Thymus (tissue), 11 donors: Measurements from ENCODE around the gene TANC1. TPM values are rescaled to one million over a fixed set of nuclear protein-coding genes. Genes with fewer than 3 reads are reported as not detected.
A peak's percentile ranks its signal among the peaks of the same experiment; 100 is the strongest.

Experiments
- DNase-seq, 9 donors: peaks; one replicate each; pipeline ENCODE4 v3.0.0-alpha.2; 2013; ENCODE audit warnings: low spot score in 9 of 9, low read depth in 6 of 9, missing footprints in 1 of 9
- H3K27ac ChIP-seq, 2 donors: one replicate each; pipeline ENCODE4 v1.5.1; 2013; ENCODE audit warnings: control low read depth in 1 of 2, low read depth in 1 of 2, low read length in 1 of 2, mild to moderate bottlenecking in 1 of 2, moderate library complexity in 1 of 2
- H3K27me3 ChIP-seq, 2 donors: one replicate each; pipeline ENCODE4 v1.5.1; 2013; ENCODE audit warnings: low read length in 1 of 2; ENCODE audit not compliant: control insufficient read depth in 2 of 2, insufficient read depth in 1 of 2
- H3K36me3 ChIP-seq, 2 donors: one replicate each; pipeline ENCODE4 v1.5.1; 2013; ENCODE audit warnings: low read length in 1 of 2, mild to moderate bottlenecking in 1 of 2, moderate library complexity in 1 of 2; ENCODE audit not compliant: control insufficient read depth in 2 of 2, insufficient read depth in 2 of 2
- H3K4me1 ChIP-seq, 2 donors: one replicate each; pipeline ENCODE4 v1.5.1; 2013; ENCODE audit warnings: low read length in 2 of 2; ENCODE audit not compliant: control insufficient read depth in 2 of 2, insufficient read depth in 2 of 2
- H3K4me3 ChIP-seq, 2 donors: one replicate each; pipeline ENCODE4 v1.5.1; 2013; ENCODE audit warnings: low read length in 2 of 2, control low read depth in 1 of 2, mild to moderate bottlenecking in 1 of 2
- H3K9me3 ChIP-seq, 2 donors: one replicate each; pipeline ENCODE4 v1.5.1; 2013; ENCODE audit warnings: low read length in 1 of 2, mild to moderate bottlenecking in 1 of 2; ENCODE audit not compliant: control insufficient read depth in 2 of 2, insufficient read depth in 1 of 2
- WGBS: extraction: QIAGEN DNeasy Blood & Tissue Kit; methylation state at CpG from one replicate; pipeline ENCODE4 v1.1.7; 2013; 5-methylcytosine and 5-hydroxymethylcytosine counted together
- polyA plus RNA-seq: library from polyadenylated mRNA; stranded (reverse); fragments of 200-250 nt; gene quantifications from one replicate; pipeline ENCODE4 v1.2.3, GENCODE V29; 2013
- total RNA-seq: library from RNA; stranded (reverse); fragments of 120-200 nt; gene quantifications from one replicate; pipeline ENCODE4 v1.2.4, GENCODE V29; 2013
- donor health status: healthy.

TANC1 gene
- total and polyA plus RNA-seq, 2 donors: 3.5 to 13.0 TPM

GRCh38 chr2:159211447-159212396, 243.3 kb downstream of the TANC1 start:
- DNase-seq: no peak
- Histone ChIP-seq H3K27me3 (no peaks in the 10 kb centered on the region), H3K4me3 (no peak overlapping the region), H3K36me3 (no peaks in the 10 kb centered on the region), H3K4me1 (peaks cover 10 to 18% of the 10 kb centered on the region in 2 donors), H3K27ac (peak overlapping the region in 1 of 2 donors; percentile 25), H3K9me3 (peaks cover 0 to 4% of the 10 kb centered on the region in 2 donors)
- 92% methylated on average over 14 of the region's 14 CpGs for WGBS

- no peak for DNase-seq
- Histone ChIP-seq H3K4me3 (no peak overlapping the region), H3K27me3 (no peaks in the 10 kb centered on the region), H3K9me3 (peaks cover 0 to 9% of the 10 kb centered on the region in 2 donors), H3K4me1 (peaks cover 10 to 18% of the 10 kb centered on the region in 2 donors), H3K36me3 (peaks cover 0 to 9% of the 10 kb centered on the region in 2 donors), H3K27ac (no peak overlapping the region)
- WGBS: 96% methylated on average over 5 of the region's 5 CpGs
These were observed 244.9 kb downstream of the TANC1 start for GRCh38 chr2:159213296-159213695.

- Histone ChIP-seq H3K4me3 (no peak overlapping the region), H3K36me3 (peaks cover 0 to 11% of the 10 kb centered on the region in 2 donors), H3K27me3 (no peaks in the 10 kb centered on the region), H3K4me1 (peaks cover 9 to 10% of the 10 kb centered on the region in 2 donors), H3K27ac (no peak overlapping the region), H3K9me3 (peaks cover 0 to 9% of the 10 kb centered on the region in 2 donors)
- 97% methylated on average over 3 of the region's 3 CpGs for WGBS
- DNase-seq: no peak
These were observed 246.0 kb downstream of the TANC1 start for GRCh38 chr2:159214325-159214865.

- H3K4me3 ChIP-seq: no peak overlapping the region
- H3K27ac ChIP-seq: no peak overlapping the region
- peaks cover 1 to 4% of the 10 kb centered on the region in 2 donors for H3K4me1 ChIP-seq
- WGBS: 97% methylated on average over 7 of the region's 7 CpGs
- H3K27me3 ChIP-seq: no peaks in the 10 kb centered on the region
- H3K9me3 ChIP-seq: peaks cover 0 to 9% of the 10 kb centered on the region in 2 donors
- DNase-seq: no peak
- peaks cover 0 to 14% of the 10 kb centered on the region in 2 donors for H3K36me3 ChIP-seq
These were observed 246.7 kb downstream of the TANC1 start for GRCh38 chr2:159215116-159215515.

- H3K36me3 ChIP-seq: peaks cover 0 to 14% of the 10 kb centered on the region in 2 donors
These were observed 249.2 kb downstream of the TANC1 start for GRCh38 chr2:159217676-159218075.

GRCh38 chr2:159218389-159218788, 249.9 kb downstream of the TANC1 start:
- no peak for DNase-seq
- Histone ChIP-seq H3K4me1 (no peaks in the 10 kb centered on the region), H3K9me3 (peaks cover 0 to 9% of the 10 kb centered on the region in 2 donors), H3K4me3 (no peak overlapping the region), H3K27ac (no peak overlapping the region), H3K36me3 (peaks cover 0 to 14% of the 10 kb centered on the region in 2 donors), H3K27me3 (no peaks in the 10 kb centered on the region)
- WGBS: 97% methylated on average over 6 of the region's 6 CpGs

More at GRCh38 chr2:159217676-159218075, 249.2 kb downstream of the TANC1 start:
- H3K4me1 ChIP-seq: no peaks in the 10 kb centered on the region
- no peak overlapping the region for H3K27ac ChIP-seq
- H3K4me3 ChIP-seq: no peak overlapping the region
- H3K27me3 ChIP-seq: no peaks in the 10 kb centered on the region
- peaks cover 0 to 9% of the 10 kb centered on the region in 2 donors for H3K9me3 ChIP-seq
- 97% methylated on average over 5 of the region's 5 CpGs for WGBS
- DNase-seq: no peak

- Histone ChIP-seq H3K27ac (no peak overlapping the region), H3K27me3 (no peaks in the 10 kb centered on the region), H3K36me3 (peaks cover 0 to 20% of the 10 kb centered on the region in 2 donors), H3K4me3 (no peak overlapping the region), H3K9me3 (peaks cover 0 to 9% of the 10 kb centered on the region in 2 donors), H3K4me1 (peaks cover 0 to 3% of the 10 kb centered on the region in 2 donors)
- 99% methylated on average over 8 of the region's 8 CpGs for WGBS
- DNase-seq: no peak
These were observed 251.1 kb downstream of the TANC1 start for GRCh38 chr2:159219394-159219998.

- H3K36me3 ChIP-seq: peaks cover 4 to 22% of the 10 kb centered on the region in 2 donors
- peaks cover 0 to 3% of the 10 kb centered on the region in 2 donors for H3K4me1 ChIP-seq
These were observed 255.8 kb downstream of the TANC1 start for GRCh38 chr2:159224061-159224813.

More at GRCh38 chr2:159224061-159224813, 255.8 kb downstream of the TANC1 start:
- Histone ChIP-seq H3K27me3 (no peaks in the 10 kb centered on the region), H3K4me3 (no peak overlapping the region), H3K27ac (no peak overlapping the region), H3K9me3 (no peaks in the 10 kb centered on the region)
- 97% methylated on average over 17 of the region's 17 CpGs for WGBS
- DNase-seq: no peak
